ENCODE results near the gene SEZ6.

DNA sequence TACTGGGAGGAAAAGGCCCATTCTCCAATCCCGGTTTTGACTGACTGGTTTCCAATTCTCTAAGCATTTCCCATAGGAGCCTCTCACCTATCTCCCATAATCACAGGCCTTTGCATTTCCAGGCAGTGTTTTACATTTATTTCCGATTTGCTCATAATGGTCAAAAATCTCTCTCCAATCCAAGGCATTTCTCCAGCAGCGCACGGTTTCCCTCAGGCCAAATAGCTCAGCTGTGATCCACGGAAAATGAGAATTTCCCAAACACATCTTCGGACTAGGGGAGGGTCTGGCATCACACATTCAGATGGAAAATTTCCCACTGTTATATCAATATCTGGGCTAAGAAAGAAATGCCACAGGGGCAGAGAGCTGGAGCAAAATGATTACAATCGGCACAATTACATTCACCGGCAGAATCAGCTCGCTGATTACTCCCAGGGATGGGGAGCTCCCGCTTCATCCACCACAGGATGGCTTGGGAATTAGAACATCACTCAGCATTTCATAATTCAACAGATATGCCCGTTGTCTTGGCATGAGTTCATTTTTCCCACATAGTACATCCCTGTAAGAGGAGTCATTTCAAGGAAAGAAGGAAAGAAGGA lies 43.8 kb upstream of the SEZ6 start:
- TF ChIP-seq, protein P1, sequence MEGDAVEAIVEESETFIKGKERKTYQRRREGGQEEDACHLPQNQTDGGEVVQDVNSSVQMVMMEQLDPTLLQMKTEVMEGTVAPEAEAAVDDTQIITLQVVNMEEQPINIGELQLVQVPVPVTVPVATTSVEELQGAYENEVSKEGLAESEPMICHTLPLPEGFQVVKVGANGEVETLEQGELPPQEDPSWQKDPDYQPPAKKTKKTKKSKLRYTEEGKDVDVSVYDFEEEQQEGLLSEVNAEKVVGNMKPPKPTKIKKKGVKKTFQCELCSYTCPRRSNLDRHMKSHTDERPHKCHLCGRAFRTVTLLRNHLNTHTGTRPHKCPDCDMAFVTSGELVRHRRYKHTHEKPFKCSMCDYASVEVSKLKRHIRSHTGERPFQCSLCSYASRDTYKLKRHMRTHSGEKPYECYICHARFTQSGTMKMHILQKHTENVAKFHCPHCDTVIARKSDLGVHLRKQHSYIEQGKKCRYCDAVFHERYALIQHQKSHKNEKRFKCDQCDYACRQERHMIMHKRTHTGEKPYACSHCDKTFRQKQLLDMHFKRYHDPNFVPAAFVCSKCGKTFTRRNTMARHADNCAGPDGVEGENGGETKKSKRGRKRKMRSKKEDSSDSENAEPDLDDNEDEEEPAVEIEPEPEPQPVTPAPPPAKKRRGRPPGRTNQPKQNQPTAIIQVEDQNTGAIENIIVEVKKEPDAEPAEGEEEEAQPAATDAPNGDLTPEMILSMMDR (conservative IDR thresholded peaks at IDR 0.05; ENCODE audit: low read depth, low read length) = no peak
- no peak for TF ChIP-seq EZH2 (IDR thresholded peaks at IDR 0.05; ENCODE audit: borderline replicate concordance, low read depth, low read length, poor library complexity, severe bottlenecking)
